Measurements from ENCODE around the gene CCDC112.
"Not testable (repeated sequence)": the region's sequence is repeated elsewhere in the genome, so short reads cannot be mapped to it uniquely, and the experiment has no call there.

Gene CCDC112

DNA sequence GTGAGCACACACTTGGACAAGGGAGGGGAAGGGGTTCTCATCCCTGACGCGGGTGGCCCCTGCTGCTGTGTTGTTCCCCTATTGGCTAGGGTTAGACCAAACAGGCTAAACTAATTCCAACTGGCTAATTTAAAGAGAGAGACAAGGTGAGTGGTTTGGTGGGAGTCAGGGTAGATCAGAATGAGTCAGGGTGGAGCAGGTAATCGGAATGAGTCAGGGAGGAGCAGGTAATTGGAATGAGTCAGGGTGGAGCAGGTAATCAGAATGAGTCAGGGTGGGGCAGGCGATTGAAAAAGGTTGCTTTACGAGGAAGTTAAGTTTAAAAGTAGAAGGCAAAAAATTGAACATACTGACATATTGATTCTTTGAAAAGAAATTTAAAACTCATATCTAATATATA lies 47.1 kb downstream of the CCDC112 start:
- DNase-seq: not testable (repeated sequence)

DNA sequence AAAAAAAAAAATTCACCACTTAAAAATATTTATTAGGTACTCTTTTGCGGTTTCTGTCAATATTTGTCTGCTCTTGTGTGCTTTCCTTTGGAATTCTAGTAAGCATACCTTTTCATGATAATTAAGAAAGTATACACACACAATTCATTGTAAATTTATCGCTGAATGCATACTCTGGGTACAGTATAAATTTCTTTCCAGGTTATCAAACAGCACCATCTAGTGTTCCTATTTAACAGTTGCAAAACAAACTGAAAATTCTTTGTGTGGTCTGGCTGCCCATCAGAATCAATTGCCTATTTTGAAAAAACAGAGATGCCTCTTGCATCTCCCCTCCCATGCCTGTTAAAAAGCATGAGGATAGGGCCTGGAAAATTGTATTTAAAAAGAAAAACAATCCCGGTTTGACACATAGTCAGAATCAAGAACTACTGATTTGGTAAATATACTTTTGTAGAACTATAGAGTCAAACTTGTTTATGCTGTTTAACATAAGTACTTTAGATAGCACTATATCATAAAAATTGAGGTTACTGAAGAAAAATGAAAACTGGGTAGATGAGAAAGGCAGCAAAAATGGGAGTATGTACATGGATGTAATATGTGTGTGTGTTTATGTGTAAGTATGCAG lies 50.0 kb downstream of the CCDC112 start:
- DNase-seq: no peak

DNA sequence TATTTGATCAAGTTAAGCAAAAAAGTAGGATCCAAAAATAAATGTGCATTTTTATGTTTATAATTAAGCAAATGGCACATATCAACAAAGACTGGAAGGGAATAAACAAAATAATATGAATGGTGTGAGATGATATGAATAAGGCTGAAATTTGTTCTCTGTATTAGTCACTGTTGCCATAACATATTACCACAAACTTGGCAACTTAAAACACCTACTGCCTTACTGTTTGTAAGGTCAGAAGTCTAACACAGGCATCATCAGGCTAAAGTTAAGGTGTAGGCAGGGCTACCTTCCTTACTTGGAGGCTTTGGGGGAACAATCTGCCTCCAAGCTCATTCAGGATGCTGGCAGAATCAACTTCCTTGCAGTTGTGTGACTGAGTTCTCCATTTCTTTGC lies 53.0 kb downstream of the CCDC112 start:
- no peak for DNase-seq

DNA sequence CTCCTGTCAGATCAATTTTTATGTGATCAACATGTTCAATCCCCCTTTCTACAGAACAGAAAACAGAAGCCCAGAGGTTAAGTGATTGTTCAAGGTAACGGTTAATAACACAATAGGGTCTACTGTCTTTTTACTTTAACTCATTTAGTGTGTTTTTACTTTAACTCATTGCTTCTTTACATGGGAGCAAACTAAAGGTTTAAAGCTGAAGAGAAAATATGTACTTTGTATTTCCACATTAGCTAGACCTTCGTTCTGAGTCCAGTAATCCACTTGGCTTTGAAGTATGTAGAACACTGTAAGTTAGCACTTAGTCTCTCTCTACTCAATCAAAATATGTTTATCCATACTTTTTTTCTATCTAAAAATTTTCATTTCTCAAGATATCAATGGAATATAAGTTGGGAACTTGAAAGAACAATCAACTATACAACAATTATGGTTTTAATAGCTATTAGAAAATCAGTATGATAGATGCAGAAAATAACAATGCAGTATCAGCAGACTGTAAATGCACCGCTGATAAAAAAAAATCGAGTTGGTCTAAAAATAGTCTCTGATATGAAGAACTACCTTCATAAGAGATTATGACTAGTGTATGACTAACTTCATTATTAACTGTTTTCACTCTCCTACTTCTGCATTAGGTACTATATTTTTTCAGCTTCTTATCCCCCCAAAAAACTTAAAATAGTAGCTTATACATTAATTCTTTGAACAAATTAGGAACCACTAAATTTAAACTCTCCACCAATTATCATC lies 54.4 kb downstream of the CCDC112 start:
- DNase-seq: no peak

DNA sequence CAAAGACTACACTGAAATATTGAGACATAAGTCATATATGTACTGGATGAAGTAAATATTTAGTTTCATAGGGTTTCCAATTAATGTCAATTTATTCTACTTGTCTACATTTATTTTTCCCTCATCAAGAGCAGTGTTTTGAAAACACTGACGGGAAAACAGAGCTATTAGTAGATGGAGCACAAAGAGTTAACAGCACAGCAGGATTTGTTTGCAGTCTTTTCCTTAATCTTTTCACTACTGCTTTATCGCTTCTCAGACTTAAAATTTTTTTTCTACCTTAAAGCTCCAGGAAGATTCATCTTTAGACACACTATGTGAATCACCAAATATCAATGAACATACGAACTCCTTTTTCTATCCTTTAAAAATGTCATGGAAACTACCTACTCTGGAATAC lies 59.4 kb downstream of the CCDC112 start:
- no peak for DNase-seq

DNA sequence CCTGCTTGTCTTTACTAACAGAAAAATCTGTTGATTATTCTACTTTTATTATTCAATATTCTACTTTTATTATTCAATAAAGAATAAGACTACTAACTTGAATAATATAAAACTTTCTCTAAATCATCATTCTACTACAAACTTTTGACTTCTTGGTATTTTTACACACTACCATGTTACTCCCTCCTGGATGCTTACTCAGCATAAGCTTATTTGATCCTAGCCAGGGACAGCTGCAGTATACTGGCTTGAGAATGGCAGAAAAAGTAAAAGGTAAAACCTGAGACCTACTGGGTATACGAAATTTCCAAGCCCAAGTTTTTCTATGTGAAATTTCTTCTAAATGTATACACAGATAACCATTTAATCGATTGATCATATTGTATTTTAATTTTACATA lies 59.9 kb downstream of the CCDC112 start:
- no peak for DNase-seq

DNA sequence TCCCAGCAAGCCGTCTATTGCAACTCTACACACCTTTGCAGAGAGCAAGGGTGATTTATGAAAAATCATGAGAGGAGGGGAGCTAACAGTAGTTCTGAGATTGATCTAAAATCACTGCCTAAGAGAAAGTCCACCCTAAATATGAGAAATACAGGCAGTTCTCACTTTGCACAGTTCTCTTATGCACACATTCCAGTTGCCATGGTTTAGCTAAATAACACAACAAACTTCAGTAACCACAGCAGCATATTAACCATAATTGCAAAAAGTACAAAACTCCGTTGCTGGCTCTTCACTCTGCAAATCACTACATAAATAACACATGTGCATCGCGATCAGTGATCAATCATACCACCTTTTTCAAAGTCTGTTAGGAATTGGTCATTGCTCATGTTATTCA lies 64.9 kb downstream of the CCDC112 start:
- no peak for DNase-seq

DNA sequence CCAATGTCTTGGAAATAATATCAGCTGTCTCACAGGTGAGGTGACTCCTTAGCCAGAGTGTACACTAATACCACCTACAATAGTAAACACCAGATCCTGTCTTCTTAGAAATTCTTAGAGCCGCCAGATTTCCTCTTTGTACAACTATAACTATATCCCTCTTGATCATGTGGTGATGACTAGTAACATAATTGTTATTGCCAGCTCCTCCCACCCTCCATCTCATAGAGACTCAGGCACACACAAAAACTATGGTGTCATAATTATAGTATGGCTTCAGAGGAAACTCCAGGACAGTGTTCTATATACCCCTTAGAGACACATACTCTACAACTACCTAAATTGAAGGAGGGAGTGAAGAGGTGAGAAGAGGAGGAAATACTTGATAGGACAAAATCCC lies 66.8 kb downstream of the CCDC112 start:
- no peak for DNase-seq

DNA sequence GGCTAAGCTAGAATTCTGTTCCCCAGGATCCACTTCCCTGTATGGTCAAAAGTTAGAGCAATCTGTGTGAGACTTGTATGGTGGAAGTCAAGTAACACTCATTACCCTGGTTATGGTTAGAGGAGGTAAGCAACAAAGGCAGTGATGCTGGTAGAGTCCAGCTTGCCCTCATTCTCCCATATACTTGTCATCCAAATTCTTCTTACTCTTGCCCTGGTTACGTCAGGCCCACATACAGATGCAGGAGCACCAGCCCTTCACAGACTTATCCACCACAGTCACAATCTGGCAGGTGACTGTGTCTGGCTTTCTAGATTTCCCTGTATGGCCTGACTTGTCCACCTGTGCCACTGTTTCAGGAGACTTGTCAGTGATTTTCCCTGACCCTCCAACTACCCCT lies 69.2 kb downstream of the CCDC112 start:
- no peak for DNase-seq
